H1 (cell line): ENCODE data around the gene WDR5. TPM values are rescaled to one million over a fixed set of nuclear protein-coding genes. Genes with fewer than 3 reads are reported as not detected.

ENCODE experiments used
- CTCF ChIA-PET: fragments of 300-600 bp; sonication (Branson Sonifier 250); formaldehyde crosslinking; loops from one replicate; lab custom pipeline; 2021; ENCODE audit not compliant: partially characterized antibody; lab: Charles Lee
- POLR2A ChIA-PET: fragments of 300-600 bp; sonication (Branson Sonifier 250); formaldehyde crosslinking; loops from one replicate; lab custom pipeline; 2021; ENCODE audit warnings: inconsistent platforms; ENCODE audit not compliant: partially characterized antibody; lab: Charles Lee
- DNase-seq, 2 experiments: peaks; one replicate each; pipeline versions ENCODE4 v3.0.0 to v3.0.0-alpha.2; 2010 to 2022; ENCODE audit warnings: low spot score in 2 of 2, low read depth in 1 of 2, mixed read lengths in 1 of 2
- FAIRE-seq: peaks from 2 replicates; lab custom pipeline; 2011; peaks lifted over from hg19 to GRCh38; lab: Jason Lieb, UNC
- H2AFZ ChIP-seq: 2 replicates; pipeline ENCODE4 v1.8.1; 2012; ENCODE audit warnings: low read length, inconsistent platforms
- H2AK5ac ChIP-seq: 2 replicates; pipeline ENCODE4 v1.6.1; 2013; ENCODE audit warnings: low read depth, low read length
- H2BK120ac ChIP-seq: replicated peaks from 2 replicates; pipeline ENCODE3; 2013; ENCODE audit warnings: low read depth, low read length, inconsistent platforms
- H2BK12ac ChIP-seq: 2 replicates; pipeline ENCODE4 v1.6.1; 2013; ENCODE audit warnings: low read depth, low read length
- H2BK15ac ChIP-seq: 2 replicates; pipeline ENCODE4 v1.6.1; 2013; ENCODE audit warnings: low read length
- H2BK20ac ChIP-seq: 2 replicates; pipeline ENCODE4 v1.6.1; 2013; ENCODE audit warnings: low read length
- H2BK5ac ChIP-seq: 2 replicates; pipeline ENCODE4 v1.6.1; 2013; ENCODE audit warnings: low read depth, low read length
- H3K14ac ChIP-seq: 2 replicates; pipeline ENCODE4 v1.6.1; 2013; ENCODE audit warnings: inconsistent platforms; ENCODE audit not compliant: insufficient read length
- H3K18ac ChIP-seq: 2 replicates; pipeline ENCODE4 v1.6.1; 2013; ENCODE audit warnings: low read length; ENCODE audit errors: extremely low read depth
- H3K23ac ChIP-seq: 2 replicates; pipeline ENCODE4 v1.6.1; 2013; ENCODE audit warnings: inconsistent platforms; ENCODE audit not compliant: insufficient read length
- H3K23me2 ChIP-seq: 2 replicates; pipeline ENCODE4 v1.6.1; 2013; ENCODE audit warnings: low read depth, low read length
- H3K27ac ChIP-seq: 2 replicates; pipeline ENCODE4 v1.6.1; 2011; ENCODE audit warnings: low read depth, low read length, inconsistent platforms
- H3K27me3 ChIP-seq, 4 experiments: replicated peaks in 1 of 4; 1 replicate in 1 of 4; 2 replicates in 3 of 4; pipeline versions ENCODE4 v1.6.1 to v1.8.1; 2011 to 2013; ENCODE audit warnings: low read length in 3 of 4, mild to moderate bottlenecking in 3 of 4, inconsistent platforms in 2 of 4, mixed read lengths in 2 of 4, moderate library complexity in 1 of 4; ENCODE audit not compliant: control insufficient read depth in 3 of 4, insufficient read depth in 3 of 4; ENCODE audit errors: extremely low read depth in 1 of 4
- H3K36me3 ChIP-seq, 4 experiments: 2 replicates each; pipeline versions ENCODE4 v1.6.1 to v1.8.1; 2011 to 2013; ENCODE audit warnings: mild to moderate bottlenecking in 4 of 4, low read length in 3 of 4, moderate library complexity in 2 of 4, control low read depth in 1 of 4, inconsistent platforms in 1 of 4; ENCODE audit not compliant: insufficient read depth in 4 of 4, control insufficient read depth in 2 of 4
- H3K4ac ChIP-seq: replicated peaks from 2 replicates; pipeline ENCODE3; 2013; ENCODE audit warnings: low read length, low read depth, mixed read lengths, inconsistent platforms; ENCODE audit not compliant: insufficient read length
- H3K4me1 ChIP-seq, 4 experiments: replicated peaks in 1 of 4; 1 replicate in 1 of 4; 2 replicates in 3 of 4; pipeline versions ENCODE4 v1.6.1 to v1.8.1; 2011 to 2013; ENCODE audit warnings: low read length in 3 of 4, inconsistent platforms in 2 of 4, mixed read lengths in 1 of 4; ENCODE audit not compliant: insufficient read depth in 4 of 4, control insufficient read depth in 3 of 4
- H3K4me2 ChIP-seq, 2 experiments: 2 replicates each; pipeline versions ENCODE4 v1.6.1 to v1.8.1; 2011 to 2013; ENCODE audit warnings: low read depth in 2 of 2, low read length in 2 of 2, control low read depth in 1 of 2, inconsistent platforms in 1 of 2, mild to moderate bottlenecking in 1 of 2; ENCODE audit not compliant: insufficient read depth in 1 of 2
- H3K4me3 ChIP-seq, 4 experiments: fragments of 200-600, 300-600 bp in 1 of 4; sonication (generic), shearing (Covaris generic), sonication (Bioruptor Twin) in 1 of 4; 2 replicates each; pipeline versions ENCODE4 v1.5.1 to v1.8.1; 2011 to 2016; ENCODE audit warnings: low read length in 4 of 4, low read depth in 3 of 4, control low read depth in 2 of 4, inconsistent platforms in 2 of 4, mild to moderate bottlenecking in 2 of 4, mixed read lengths in 1 of 4, moderate library complexity in 1 of 4; ENCODE audit not compliant: insufficient read depth in 2 of 4; ENCODE audit errors: extremely low read depth in 1 of 4
- H3K56ac ChIP-seq: replicated peaks from 2 replicates; pipeline ENCODE3; 2013; ENCODE audit warnings: low read depth, mild to moderate bottlenecking, mixed read lengths, low read length, inconsistent platforms; ENCODE audit not compliant: insufficient read length
- H3K79me1 ChIP-seq: 2 replicates; pipeline ENCODE4 v1.6.1; 2013; ENCODE audit warnings: low read depth, low read length, control low read depth
- H3K79me2 ChIP-seq, 2 experiments: 2 replicates each; pipeline versions ENCODE4 v1.6.1 to v1.8.1; 2012 to 2013; ENCODE audit warnings: low read length in 2 of 2, mild to moderate bottlenecking in 2 of 2, inconsistent platforms in 1 of 2; ENCODE audit not compliant: insufficient read depth in 2 of 2, control insufficient read depth in 1 of 2
- H3K9ac ChIP-seq, 4 experiments: replicated peaks in 1 of 4; 1 replicate in 1 of 4; 2 replicates in 3 of 4; pipeline versions ENCODE4 v1.6.1 to v1.8.1; 2011 to 2013; ENCODE audit warnings: low read depth in 3 of 4, low read length in 3 of 4, control low read depth in 2 of 4, mild to moderate bottlenecking in 2 of 4, moderate library complexity in 2 of 4, inconsistent platforms in 1 of 4; ENCODE audit errors: extremely low read depth in 1 of 4
- H3K9me3 ChIP-seq, 2 experiments: 2 replicates each; pipeline versions ENCODE4 v1.6.1 to v1.8.1; 2012 to 2013; ENCODE audit warnings: mild to moderate bottlenecking in 2 of 2, moderate library complexity in 2 of 2, control low read depth in 1 of 2, inconsistent platforms in 1 of 2, low read depth in 1 of 2, low read length in 1 of 2, mixed read lengths in 1 of 2; ENCODE audit not compliant: insufficient read depth in 2 of 2
- H4K20me1 ChIP-seq, 2 experiments: replicated peaks in 1 of 2; 2 replicates each; pipeline versions ENCODE3 to v1.8.1; 2011 to 2013; ENCODE audit warnings: inconsistent platforms in 2 of 2, low read length in 2 of 2, mild to moderate bottlenecking in 1 of 2; ENCODE audit not compliant: insufficient read depth in 2 of 2, control insufficient read depth in 1 of 2
- H4K5ac ChIP-seq: 2 replicates; pipeline ENCODE4 v1.6.1; 2013; ENCODE audit warnings: low read length, low read depth, mixed read lengths, inconsistent platforms; ENCODE audit not compliant: insufficient read length
- H4K8ac ChIP-seq: 2 replicates; pipeline ENCODE4 v1.8.0; 2013; ENCODE audit warnings: mild to moderate bottlenecking, moderate library complexity, low read length, inconsistent platforms; ENCODE audit not compliant: insufficient read depth; ENCODE audit errors: extremely low read depth
- H4K91ac ChIP-seq: replicated peaks from 2 replicates; pipeline ENCODE3; 2013; ENCODE audit warnings: low read length, mixed read lengths, inconsistent platforms; ENCODE audit not compliant: insufficient read length
- E2F6 ChIP-seq: IDR thresholded peaks from 2 replicates; pipeline ENCODE4 v1.6.1; 2012; ENCODE audit warnings: inconsistent platforms
- FOSL1 ChIP-seq: IDR thresholded peaks from 2 replicates; pipeline ENCODE4 v1.6.1; 2011; ENCODE audit warnings: mild to moderate bottlenecking, low read depth, low read length, moderate library complexity; ENCODE audit not compliant: insufficient read depth
- JUND ChIP-seq: IDR thresholded peaks from 2 replicates; pipeline ENCODE4 v1.6.1; 2011; ENCODE audit warnings: mild to moderate bottlenecking, improper control_type of control experiment, low read length
- KDM4A ChIP-seq: IDR thresholded peaks from one replicate; pipeline ENCODE4 v1.7.1; 2012; ENCODE audit warnings: low read depth, mild to moderate bottlenecking, moderate library complexity, low read length, inconsistent platforms; ENCODE audit not compliant: severe bottlenecking
- SP1 ChIP-seq: IDR thresholded peaks from 2 replicates; pipeline ENCODE4 v1.6.1; 2011; ENCODE audit warnings: low read depth, low read length
- WGBS, 2 experiments: shearing (Covaris generic) in 1 of 2; methylation state at CpG; one replicate each; pipeline versions ENCODE4 v1.1.6 to v1.1.7; 2013 to 2015; ENCODE audit warnings: low lambda C conversion rate in 2 of 2, mixed read lengths in 2 of 2, inconsistent platforms in 1 of 2, low coverage in 1 of 2, missing lambda C conversion rate in 1 of 2; ENCODE audit not compliant: insufficient replicate concordance in 2 of 2, insufficient coverage in 1 of 2, insufficient read length in 1 of 2; ENCODE audit errors: extremely low coverage in 1 of 2, missing lambda C conversion rate in 1 of 2; 5-methylcytosine and 5-hydroxymethylcytosine counted together
- polyA plus RNA-seq, 7 experiments: library from polyadenylated mRNA; depleted of rRNA in 3 of 7; stranded (reverse) in 5 of 7; unstranded in 2 of 7; fragments of >200 nt in 5 of 7; fragments of 200-250 nt in 2 of 7; gene quantifications; 1 replicate in 5 of 7; 2 replicates in 1 of 7; 4 replicates in 1 of 7; pipeline versions ENCODE4 v1.2.1 to v1.2.3, GENCODE V29; 2011 to 2013; ENCODE audit warnings: missing spikeins in 2 of 7, mixed read lengths in 2 of 7
- total RNA-seq: library from RNA; stranded (reverse); fragmentation: NEBNext Ultra II Directional; extraction: Animal tissue kit (Norgen Biotek cat#: 25700); gene quantifications from 2 replicates; pipeline ENCODE4 v1.2.1, GENCODE V29; 2021

The WDR5 gene
- total and polyA plus RNA-seq, 2 of the 8 experiments (the other 6 are each of a cell fraction or from before 2014, with no cell fraction given) = 38.4 to 68.1 TPM

- Histone ChIP-seq H4K5ac (no peak overlapping the region), H3K79me2 (no peaks in the 10 kb centered on the region), H3K9ac (no peak overlapping the region), H3K4me1 (no peaks in the 10 kb centered on the region), H4K20me1 (peaks cover 2 to 21% of the 10 kb centered on the region in 2 experiments), H3K14ac (no peak overlapping the region), H3K27ac (no peak overlapping the region), H4K91ac (no peak overlapping the region), H2BK120ac (no peak overlapping the region), H3K23ac (no peak overlapping the region), H2BK20ac (no peak overlapping the region), H3K56ac (no peak overlapping the region), H3K27me3 (no peaks in the 10 kb centered on the region), H3K18ac (no peak overlapping the region), H4K8ac (no peak overlapping the region; the same call in 1 of the 2 replicates), H3K4me3 (no peak overlapping the region), H2AFZ (no peak overlapping the region), H2AK5ac (no peak overlapping the region), H3K4me2 (no peak overlapping the region), H3K36me3 (peaks cover 21 to 51% (median 39%) of the 10 kb centered on the region in 4 experiments), H2BK15ac (no peak overlapping the region), H2BK12ac (no peak overlapping the region), H2BK5ac (peak overlapping the region; percentile 44; the same call in 1 of the 2 replicates), H3K79me1 (no peaks in the 10 kb centered on the region; the same call in 1 of the 2 replicates), H3K9me3 (no peaks in the 10 kb centered on the region; a peak in 1 of 4 replicates), H3K23me2 (peaks cover 6% of the 10 kb centered on the region; the same call in 1 of the 2 replicates), H3K4ac (no peak overlapping the region)
- 93% methylated on average over 16 of the region's 20 CpGs; no CpG with 5 or more reads in 1 of the 2 experiments for WGBS, 2 experiments
- TF ChIP-seq KDM4A = no peak
- no peak for TF ChIP-seq FOSL1
- TF ChIP-seq E2F6 = no peak
- TF ChIP-seq SP1 = no peak
- TF ChIP-seq JUND = no peak
- ChIA-PET CTCF (interaction anchor here (0.6 to 2.4 kb wide), 7 partner anchors 12 to 295 kb away, joined by 3 to 6 read pairs (median 4); no protein-coding TSS in a partner anchor), POLR2A (interaction anchor here (1.0 to 1.2 kb wide), 2 partner anchors 13 to 16 kb away, joined by 3 to 4 read pairs; no protein-coding TSS in a partner anchor)
- DNase-seq = no peak
- FAIRE-seq = no peak
Measured at GRCh38 chr9:134158753-134159392, 23.0 kb downstream of the WDR5 start.
